ENCODE data around the gene ALKBH5. TPM values are rescaled to one million over a fixed set of nuclear protein-coding genes. Genes with fewer than 3 reads are reported as not detected.

Gene ALKBH5
- total RNA-seq, 1 experiment from 2014 or later, result 94.5 TPM

GRCh38 chr17:18177722-18178121 is 5.9 kb upstream of the ALKBH5 start:
- Histone ChIP-seq H3K27me3 (ENCODE audit: control insufficient read depth, insufficient read depth, low read length) (no peaks in the 10 kb centered on the region), H3K36me3 (ENCODE audit: control insufficient read depth, insufficient read depth, low read length) (no peaks in the 10 kb centered on the region), H3K4me3 (ENCODE audit: low read depth in 2 of 2, low read length in 2 of 2) (no peak overlapping the region), H3K27ac (ENCODE audit: low read length) (no peak overlapping the region), H3K4me1 (ENCODE audit: control insufficient read depth, insufficient read depth, low read length) (peaks cover 13% of the 10 kb centered on the region), H3K9me3 (ENCODE audit: control insufficient read depth, insufficient read depth, low read depth, low read length) (no peaks in the 10 kb centered on the region)
- DNase-seq (ENCODE audit: low read depth, low spot score), result no peak
- ChIA-PET POLR2A (interaction anchor here (0.5 kb wide), 1 partner anchor 1234 kb away, joined by 5 read pairs; no protein-coding TSS in a partner anchor), CTCF (no interaction called here)
- ATAC-seq, result no peak
- TF ChIP-seq, protein P1, sequence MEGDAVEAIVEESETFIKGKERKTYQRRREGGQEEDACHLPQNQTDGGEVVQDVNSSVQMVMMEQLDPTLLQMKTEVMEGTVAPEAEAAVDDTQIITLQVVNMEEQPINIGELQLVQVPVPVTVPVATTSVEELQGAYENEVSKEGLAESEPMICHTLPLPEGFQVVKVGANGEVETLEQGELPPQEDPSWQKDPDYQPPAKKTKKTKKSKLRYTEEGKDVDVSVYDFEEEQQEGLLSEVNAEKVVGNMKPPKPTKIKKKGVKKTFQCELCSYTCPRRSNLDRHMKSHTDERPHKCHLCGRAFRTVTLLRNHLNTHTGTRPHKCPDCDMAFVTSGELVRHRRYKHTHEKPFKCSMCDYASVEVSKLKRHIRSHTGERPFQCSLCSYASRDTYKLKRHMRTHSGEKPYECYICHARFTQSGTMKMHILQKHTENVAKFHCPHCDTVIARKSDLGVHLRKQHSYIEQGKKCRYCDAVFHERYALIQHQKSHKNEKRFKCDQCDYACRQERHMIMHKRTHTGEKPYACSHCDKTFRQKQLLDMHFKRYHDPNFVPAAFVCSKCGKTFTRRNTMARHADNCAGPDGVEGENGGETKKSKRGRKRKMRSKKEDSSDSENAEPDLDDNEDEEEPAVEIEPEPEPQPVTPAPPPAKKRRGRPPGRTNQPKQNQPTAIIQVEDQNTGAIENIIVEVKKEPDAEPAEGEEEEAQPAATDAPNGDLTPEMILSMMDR (IDR thresholded peaks at IDR 0.05), result no peak
- TF ChIP-seq SIN3A (IDR thresholded peaks at IDR 0.05; ENCODE audit: borderline replicate concordance, insufficient read depth, low read depth, low read length) (no peak), TCF7L2 (IDR thresholded peaks at IDR 0.05; ENCODE audit: low read depth, low read length) (no peak), REST (IDR thresholded peaks at IDR 0.05; ENCODE audit: insufficient read depth in 1 of 2, low read depth in 2 of 2, low read length in 1 of 2) (no peak), POLR2AphosphoS5 (IDR thresholded peaks at IDR 0.05; ENCODE audit: low read depth, low read length) (no peak)
- intact Hi-C loops (cut with micrococcal nuclease; ENCODE audit: unreplicated experiment), result no loop called here
- in situ Hi-C loops (cut with HindIII; ENCODE audit: low pct_unique_long_range_greater_than_20kb, low sequenced_read_pairs), result no loop called here
- no TSS peak for BruUV-seq (replicated peaks)

- Histone ChIP-seq H3K36me3 (ENCODE audit: control insufficient read depth, insufficient read depth, low read length) (no peaks in the 10 kb centered on the region), H3K4me1 (ENCODE audit: control insufficient read depth, insufficient read depth, low read length) (peaks cover 13% of the 10 kb centered on the region), H3K4me3 (ENCODE audit: low read depth in 2 of 2, low read length in 2 of 2) (no peak overlapping the region), H3K9me3 (ENCODE audit: control insufficient read depth, insufficient read depth, low read depth, low read length) (no peaks in the 10 kb centered on the region), H3K27ac (ENCODE audit: low read length) (no peak overlapping the region), H3K27me3 (ENCODE audit: control insufficient read depth, insufficient read depth, low read length) (no peaks in the 10 kb centered on the region)
- no peak for TF ChIP-seq REST (IDR thresholded peaks at IDR 0.05; ENCODE audit: insufficient read depth in 1 of 2, low read depth in 2 of 2, low read length in 1 of 2)
- TF ChIP-seq, protein P1 (IDR thresholded peaks at IDR 0.05), result no peak
- no peak for TF ChIP-seq TCF7L2 (IDR thresholded peaks at IDR 0.05; ENCODE audit: low read depth, low read length)
- TF ChIP-seq POLR2AphosphoS5 (IDR thresholded peaks at IDR 0.05; ENCODE audit: low read depth, low read length), result no peak
- no TSS peak for BruUV-seq (replicated peaks)
- ChIA-PET CTCF (no interaction called here), POLR2A (no interaction called here)
- DNase-seq (ENCODE audit: low read depth, low spot score) (no peak), ATAC-seq (no peak)
- intact Hi-C loops (cut with micrococcal nuclease; ENCODE audit: unreplicated experiment), result no loop called here
- in situ Hi-C loops (cut with HindIII; ENCODE audit: low pct_unique_long_range_greater_than_20kb, low sequenced_read_pairs), result no loop called here
These were observed 4.4 kb upstream of the ALKBH5 start for GRCh38 chr17:18179196-18179595.
